GM21576 (cell line): Measurements from ENCODE around the gene B3GALT5.
"Not testable (repeated sequence)": the region's sequence is repeated elsewhere in the genome, so short reads cannot be mapped to it uniquely, and the experiment has no call there.

ENCODE experiments used
- ATAC-seq: cut with Tn5 transposase; IDR thresholded peaks from one replicate; pipeline ENCODE4 v1.9.1; 2021; ENCODE audit warnings: mild to moderate bottlenecking, moderate library complexity; ENCODE audit not compliant: unreplicated experiment

B3GALT5 gene

GRCh38 chr21:39666026-39666425, 53.3 kb downstream of the B3GALT5 start:
- ATAC-seq = no peak

DNA sequence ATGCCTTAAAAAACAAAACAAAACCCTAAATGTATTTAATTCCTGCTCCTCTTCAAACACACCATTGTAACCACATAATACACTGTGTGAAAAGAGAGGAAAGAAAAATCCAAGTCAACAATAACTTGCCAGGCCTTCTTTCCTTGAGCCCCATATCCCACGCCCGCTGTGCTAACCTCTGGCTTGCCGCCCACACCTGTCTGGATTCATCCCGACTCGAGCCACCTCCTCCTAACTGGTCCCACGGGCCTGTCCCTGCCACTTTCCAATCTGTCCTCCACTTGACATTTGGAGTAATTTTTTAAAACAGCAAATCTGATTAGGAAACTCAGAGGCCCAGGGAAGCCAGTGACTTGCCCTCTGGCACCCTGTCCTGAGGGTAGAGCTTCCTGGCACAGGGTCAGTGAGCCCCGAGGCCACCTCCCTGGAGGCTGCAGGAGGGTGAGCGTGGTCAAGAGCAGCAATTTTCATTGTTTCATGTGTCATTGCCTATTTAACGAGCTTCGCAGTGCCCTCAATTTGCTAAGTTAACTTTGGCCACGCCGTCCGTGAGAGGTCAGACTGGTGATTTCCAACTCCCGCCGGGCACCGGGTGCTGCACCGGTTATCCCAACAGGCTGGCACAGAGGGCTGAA, 54.1 kb downstream of the B3GALT5 start:
- no peak for ATAC-seq

GRCh38 chr21:39667353-39667891, 54.7 kb downstream of the B3GALT5 start:
- no peak for ATAC-seq

- no peak for ATAC-seq
Observed at GRCh38 chr21:39668369-39668768, 55.6 kb downstream of the B3GALT5 start.

DNA sequence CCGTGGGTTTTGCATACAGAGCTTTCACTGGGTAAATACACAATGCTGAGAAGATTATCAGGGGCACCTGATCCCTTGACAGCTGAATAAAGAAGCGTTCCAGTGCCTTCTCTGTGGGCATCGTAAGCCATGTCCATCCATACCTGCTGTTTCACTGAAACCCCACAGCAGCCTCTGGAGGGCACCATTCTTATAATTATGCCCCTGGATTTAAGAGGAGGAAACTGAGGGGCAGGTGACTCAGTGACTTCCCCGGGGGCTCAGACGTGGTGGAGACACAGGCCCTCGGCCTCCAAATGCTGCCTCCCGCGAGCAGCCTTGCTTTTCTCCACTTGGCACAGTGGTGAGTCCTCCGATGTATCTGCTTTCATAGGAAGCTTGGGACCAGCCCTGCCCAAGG, 56.7 kb downstream of the B3GALT5 start:
- ATAC-seq = no peak

GRCh38 chr21:39669976-39670661, 57.4 kb downstream of the B3GALT5 start:
- no peak for ATAC-seq

GRCh38 chr21:39670701-39671100, 58.0 kb downstream of the B3GALT5 start:
- no peak for ATAC-seq

GRCh38 chr21:39671986-39672385, 59.2 kb downstream of the B3GALT5 start:
- no peak for ATAC-seq

- ATAC-seq = no peak
Observed at GRCh38 chr21:39673163-39673562, 60.4 kb downstream of the B3GALT5 start.

DNA sequence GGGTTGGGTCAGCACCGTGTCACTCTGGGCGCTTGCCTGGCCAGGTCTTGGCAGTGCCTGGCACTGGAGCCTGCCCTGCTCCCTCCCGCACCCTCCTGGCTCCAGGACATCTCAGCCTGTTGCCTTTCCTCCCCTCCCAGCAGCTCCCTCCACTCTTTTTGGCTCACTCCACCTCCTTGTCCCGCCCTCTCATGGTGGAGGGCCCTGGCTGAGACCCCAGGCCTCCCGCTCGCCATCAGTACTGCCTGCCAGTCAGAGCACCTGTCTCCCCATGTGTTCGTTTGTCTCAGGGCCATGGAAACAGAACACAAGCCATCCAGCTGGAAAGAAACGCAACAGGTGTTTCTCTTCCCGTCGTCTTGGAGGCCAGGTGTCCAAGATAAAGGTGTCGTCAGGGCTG, 61.0 kb downstream of the B3GALT5 start:
- no peak for ATAC-seq

- ATAC-seq = no peak
Observed at GRCh38 chr21:39674801-39675200, 62.1 kb downstream of the B3GALT5 start.

GRCh38 chr21:39675590-39675989, 62.9 kb downstream of the B3GALT5 start:
- no peak for ATAC-seq

DNA sequence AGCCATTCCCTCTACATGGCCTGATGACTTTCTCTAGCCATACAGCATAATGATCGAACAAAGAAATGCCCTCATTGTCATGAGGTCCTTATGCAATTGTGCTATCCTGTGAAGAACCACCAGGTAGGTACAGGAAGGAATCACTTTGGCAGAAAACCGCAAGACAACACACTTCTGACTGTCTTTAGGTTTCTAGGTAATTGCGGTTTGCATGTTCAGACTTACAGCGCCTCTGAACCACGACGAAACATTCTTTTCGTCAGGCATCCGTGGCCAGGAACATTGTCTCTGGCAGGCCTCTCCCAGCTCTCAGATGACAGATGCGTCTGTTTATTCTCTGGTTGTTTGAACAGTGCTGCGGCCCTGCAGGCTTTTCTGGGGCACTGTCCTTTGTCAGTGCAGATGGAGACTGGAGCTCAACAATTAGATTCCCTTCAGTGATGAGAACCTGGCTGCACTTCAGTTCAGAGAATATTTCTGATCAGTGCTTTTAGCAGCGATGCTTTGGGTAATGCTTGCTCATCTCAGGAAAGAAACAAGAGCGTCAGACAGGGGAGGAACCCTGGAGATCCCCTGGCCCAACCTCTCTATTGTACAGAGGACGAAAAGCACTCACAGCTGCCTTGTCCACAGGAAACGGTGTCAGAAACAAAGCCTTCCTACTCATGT, 63.4 kb downstream of the B3GALT5 start:
- ATAC-seq = no peak

DNA sequence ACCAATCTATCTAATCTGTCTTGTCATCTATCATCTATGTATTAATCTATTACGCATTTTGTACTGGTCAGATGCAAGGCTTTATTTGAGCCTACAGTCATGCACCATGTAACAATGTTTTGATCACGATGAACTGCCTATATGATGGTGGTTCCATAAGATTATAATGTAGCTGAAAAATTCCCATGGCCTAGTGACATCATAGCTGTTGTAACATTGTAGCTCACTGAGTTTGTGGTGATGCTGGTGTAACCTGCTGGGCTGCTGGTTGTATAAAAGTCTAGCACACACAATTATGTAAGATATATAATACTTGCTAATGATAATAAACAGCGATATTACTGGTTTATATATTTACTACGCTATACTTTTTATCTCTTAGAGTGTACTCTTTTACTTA, 67.5 kb downstream of the B3GALT5 start:
- ATAC-seq = no peak

- no peak for ATAC-seq
Observed at GRCh38 chr21:39681257-39681656, 68.5 kb downstream of the B3GALT5 start.

- no peak for ATAC-seq
Observed at GRCh38 chr21:39681845-39682244, 69.1 kb downstream of the B3GALT5 start.

DNA sequence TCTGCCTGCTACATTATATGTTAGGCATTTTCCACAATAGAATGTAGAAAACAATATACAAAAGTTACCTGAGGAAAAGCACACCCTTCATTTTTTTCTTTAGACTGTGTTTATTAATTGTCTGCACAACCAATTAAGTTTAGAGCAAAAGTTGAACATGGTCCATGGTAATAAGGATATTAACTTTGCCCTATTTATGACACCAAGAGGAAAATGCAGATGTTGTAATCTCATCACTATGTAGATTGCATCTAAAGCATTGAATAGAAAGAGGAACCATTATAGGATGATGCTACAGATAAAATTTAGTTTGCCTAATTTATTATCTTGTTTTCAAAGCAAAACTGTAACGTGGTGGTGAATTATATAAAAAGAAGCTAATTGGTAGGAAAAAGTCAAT, 72.5 kb downstream of the B3GALT5 start:
- no peak for ATAC-seq

DNA sequence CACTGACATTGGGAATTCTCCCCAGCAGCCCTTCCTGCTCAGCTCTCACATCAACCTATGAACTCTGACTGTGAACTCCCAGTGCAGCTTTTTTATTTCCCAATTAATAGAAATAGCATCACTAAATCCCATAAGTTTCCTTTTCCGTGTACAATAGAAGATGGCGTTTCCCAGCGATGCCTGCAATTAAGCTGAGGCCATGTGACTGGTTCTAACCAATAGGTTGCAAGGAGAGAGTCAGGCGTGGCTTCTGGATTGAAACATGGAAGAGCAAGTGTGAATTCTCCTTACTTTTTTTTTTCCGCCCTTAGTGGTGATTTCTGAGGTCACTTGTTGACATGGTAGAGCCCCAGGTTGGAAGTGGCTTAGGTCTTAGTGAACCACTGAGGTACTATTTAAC, 73.3 kb downstream of the B3GALT5 start:
- ATAC-seq = no peak

- ATAC-seq = no peak
Observed at GRCh38 chr21:39686646-39687468, 74.1 kb downstream of the B3GALT5 start.

GRCh38 chr21:39688010-39688409, 75.3 kb downstream of the B3GALT5 start:
- no peak for ATAC-seq

- not testable (repeated sequence) for ATAC-seq
Observed at GRCh38 chr21:39689860-39690259, 77.1 kb downstream of the B3GALT5 start.
